MM.1S (cell line): Measurements from ENCODE around the gene NUP153.

Experiments
- DNase-seq: peaks from one replicate; pipeline ENCODE4 v3.0.0-alpha.2; 2015
- H2AFZ ChIP-seq: fragments of 300-600 bp; sonication (generic); 2 replicates; pipeline ENCODE4 v1.6.0; 2016; ENCODE audit warnings: antibody characterized with exemption, low read length
- H3F3A ChIP-seq: fragments of 300-600 bp; sonication (generic); 2 replicates; pipeline ENCODE4 v1.6.1; 2016; ENCODE audit warnings: mild to moderate bottlenecking, antibody characterized with exemption, low read length, moderate library complexity, mixed read lengths; ENCODE audit not compliant: insufficient read depth
- H3K27ac ChIP-seq: fragments of 300-600 bp; sonication (generic); 2 replicates; pipeline ENCODE4 v1.5.1; 2016; ENCODE audit warnings: mild to moderate bottlenecking, low read length
- H3K27me3 ChIP-seq: fragments of 300-600 bp; sonication (generic); replicated peaks from 2 replicates; pipeline ENCODE4 v1.6.0; 2016; ENCODE audit warnings: low read length; ENCODE audit not compliant: insufficient read depth
- H3K36me3 ChIP-seq: fragments of 300-600 bp; sonication (generic); replicated peaks from 2 replicates; pipeline ENCODE4 v1.6.1; 2016; ENCODE audit warnings: mild to moderate bottlenecking, low read length, mixed read lengths; ENCODE audit not compliant: insufficient read depth
- H3K4me1 ChIP-seq: fragments of 300-600 bp; sonication (generic); 2 replicates; pipeline ENCODE4 v1.6.1; 2016; ENCODE audit warnings: low read length, mixed read lengths
- H3K4me2 ChIP-seq: fragments of 300-600 bp; sonication (generic); 2 replicates; pipeline ENCODE4 v1.6.0; 2016; ENCODE audit warnings: low read depth, low read length
- H3K4me3 ChIP-seq: fragments of 300-600 bp; sonication (generic); 2 replicates; pipeline ENCODE4 v1.5.1; 2016; ENCODE audit warnings: low read length, mixed read lengths
- H3K79me2 ChIP-seq: fragments of 300-600 bp; sonication (generic); 2 replicates; pipeline ENCODE4 v1.6.1; 2016; ENCODE audit warnings: mixed run types, low read length, mixed read lengths
- H3K9ac ChIP-seq: fragments of 300-600 bp; sonication (generic); 2 replicates; pipeline ENCODE4 v1.6.1; 2016; ENCODE audit warnings: low read length, mixed read lengths
- H3K9me2 ChIP-seq: fragments of 300-600 bp; sonication (generic); replicated peaks from 2 replicates; pipeline ENCODE4 v1.6.1; 2016; ENCODE audit warnings: mild to moderate bottlenecking, low read length, mixed read lengths; ENCODE audit not compliant: insufficient read depth
- H3K9me3 ChIP-seq: fragments of 300-600 bp; sonication (generic); replicated peaks from 2 replicates; pipeline ENCODE4 v1.6.1; 2016; ENCODE audit warnings: mild to moderate bottlenecking, low read length, mixed read lengths; ENCODE audit not compliant: insufficient read depth
- H4K20me1 ChIP-seq: fragments of 300-600 bp; sonication (generic); 2 replicates; pipeline ENCODE4 v1.6.1; 2016; ENCODE audit warnings: mild to moderate bottlenecking, low read length, moderate library complexity, mixed read lengths; ENCODE audit not compliant: insufficient read depth
- CTCF ChIP-seq: fragments of 300-600 bp; sonication (generic); IDR thresholded peaks from 2 replicates; pipeline ENCODE4 v1.5.1; 2016; ENCODE audit warnings: antibody characterized with exemption, low read length, mixed read lengths
- EZH2 ChIP-seq: fragments of 300-600 bp; sonication (generic); optimal IDR thresholded peaks from 2 replicates; pipeline ENCODE3; 2017; ENCODE audit warnings: low read depth, mild to moderate bottlenecking, antibody characterized with exemption, low read length, mixed read lengths
- EZH2phosphoT487 ChIP-seq: fragments of 300-600 bp; sonication (generic); IDR thresholded peaks from 2 replicates; pipeline ENCODE4 v1.6.1; 2018; ENCODE audit warnings: antibody characterized with exemption, low read length

The NUP153 gene

GRCh38 chr6:17610835-17611234, 95.9 kb downstream of the NUP153 start:
- no peak for DNase-seq
- no peaks in the 10 kb centered on the region for H4K20me1 ChIP-seq
- H3K4me1 ChIP-seq = no peaks in the 10 kb centered on the region
- TF ChIP-seq CTCF (no peak), EZH2 (no peak), EZH2phosphoT487 (no peak)
- H3F3A ChIP-seq = no peaks in the 10 kb centered on the region
- H3K4me3 ChIP-seq = no peak overlapping the region
- no peaks in the 10 kb centered on the region for H3K79me2 ChIP-seq
- H3K9ac ChIP-seq = no peak overlapping the region
- no peaks in the 10 kb centered on the region; the same call in 1 of the 2 replicates for H3K36me3 ChIP-seq
- H3K27ac ChIP-seq = no peak overlapping the region
- no peaks in the 10 kb centered on the region for H3K9me2 ChIP-seq
- no peaks in the 10 kb centered on the region for H3K27me3 ChIP-seq
- H2AFZ ChIP-seq = no peak overlapping the region
- no peaks in the 10 kb centered on the region for H3K9me3 ChIP-seq
- no peak overlapping the region for H3K4me2 ChIP-seq

- Histone ChIP-seq H4K20me1 (peaks cover 4% of the 10 kb centered on the region; the same call in 1 of the 2 replicates), H3K27ac (no peak overlapping the region), H3K4me3 (no peak overlapping the region), H3K9me2 (no peaks in the 10 kb centered on the region), H3K4me1 (no peaks in the 10 kb centered on the region; the same call in 1 of the 2 replicates), H2AFZ (no peak overlapping the region), H3K79me2 (peaks cover 10% of the 10 kb centered on the region), H3K27me3 (no peaks in the 10 kb centered on the region), H3K9ac (no peak overlapping the region), H3K9me3 (no peaks in the 10 kb centered on the region), H3F3A (no peaks in the 10 kb centered on the region; the same call in 1 of the 2 replicates), H3K36me3 (no peaks in the 10 kb centered on the region), H3K4me2 (no peak overlapping the region)
- no peak for TF ChIP-seq EZH2
- no peak for TF ChIP-seq CTCF
- TF ChIP-seq EZH2phosphoT487 = no peak
- no peak for DNase-seq
Observed at GRCh38 chr6:17606606-17607005, 100.1 kb downstream of the NUP153 start.

- no peak for DNase-seq
- H2AFZ ChIP-seq = no peak overlapping the region
- H3K79me2 ChIP-seq = peaks cover 20% of the 10 kb centered on the region
- peaks cover 4% of the 10 kb centered on the region; the same call in 1 of the 2 replicates for H4K20me1 ChIP-seq
- H3F3A ChIP-seq = peaks cover 6% of the 10 kb centered on the region
- no peaks in the 10 kb centered on the region for H3K36me3 ChIP-seq
- H3K9me2 ChIP-seq = no peaks in the 10 kb centered on the region
- no peaks in the 10 kb centered on the region for H3K27me3 ChIP-seq
- no peak overlapping the region for H3K4me2 ChIP-seq
- no peak overlapping the region for H3K27ac ChIP-seq
- TF ChIP-seq EZH2 (no peak), EZH2phosphoT487 (no peak), CTCF (no peak)
- H3K9me3 ChIP-seq = no peaks in the 10 kb centered on the region
- H3K9ac ChIP-seq = no peak overlapping the region
- no peak overlapping the region for H3K4me3 ChIP-seq
- no peaks in the 10 kb centered on the region; the same call in 1 of the 2 replicates for H3K4me1 ChIP-seq
Observed at GRCh38 chr6:17602888-17603287, 103.8 kb downstream of the NUP153 start.
